ENCODE measurements around the gene TOLLIP. TPM values are rescaled to one million over a fixed set of nuclear protein-coding genes. Genes with fewer than 3 reads are reported as not detected.

Gene TOLLIP
- total and polyA plus RNA-seq, 9 of the 15 experiments (the other 6 are each of a cell fraction or from before 2014, with no cell fraction given): 0.23 to 22.8 (median 7.1) TPM

GRCh38 chr11:1263010-1263409 lies 46.4 kb downstream of the TOLLIP start:
- TF ChIP-seq NRF1 (conservative IDR thresholded peaks at IDR 0.05 in 1 of 2, IDR thresholded peaks at IDR 0.05 in 1 of 2) (0 out of 4 replicates have a peak, but pooled peaks of 1 of the 2 experiments have one; percentile 8), NR0B1 (IDR thresholded peaks at IDR 0.05; ENCODE audit: partially characterized antibody) (no peak), MEF2A (IDR thresholded peaks at IDR 0.05; ENCODE audit: control insufficient read depth, low read depth, low read length) (no peak), ESRRA (IDR thresholded peaks at IDR 0.05; ENCODE audit: borderline replicate concordance, low read depth) (no peak)
- Histone ChIP-seq H3K79me2 (ENCODE audit: control insufficient read depth, insufficient read depth, low read length) (no peaks in the 10 kb centered on the region), H3K4me2 (ENCODE audit: insufficient read depth, low read length) (peak overlapping the region; percentile 82), H3K9ac (ENCODE audit: insufficient read depth in 1 of 2, low read depth in 2 of 2, low read length in 2 of 2) (peak overlapping the region in 1 of 2 experiments; percentile 63; a peak in 2 of 4 replicates), H3K4me3 (peak overlapping the region; percentile 39; the same call in 1 of the 2 replicates), H4K20me1 (replicated peaks; ENCODE audit: control insufficient read depth, insufficient read depth, low read length) (no peaks in the 10 kb centered on the region; the same call in 1 of the 2 replicates), H3K4me1 (replicated peaks in 1 of 2; ENCODE audit: control insufficient read depth in 2 of 2, insufficient read depth in 2 of 2, low read length in 2 of 2) (peaks cover 5 to 51% of the 10 kb centered on the region in 2 experiments; a peak in 4 of 5 replicates), H3K36me3 (ENCODE audit: control insufficient read depth, insufficient read depth, low read length) (no peaks in the 10 kb centered on the region), H3K27ac (ENCODE audit: extremely low read depth, low read depth, low read length) (no peak overlapping the region), H3K9me1 (ENCODE audit: control insufficient read depth, insufficient read depth, low read length) (peaks cover 8% of the 10 kb centered on the region), H2AFZ (ENCODE audit: low read depth, low read length) (peak overlapping the region; percentile 78), H3K9me3 (replicated peaks; ENCODE audit: control insufficient read depth, insufficient read depth, low read depth, low read length) (peaks cover 3% of the 10 kb centered on the region; the same call in 1 of the 2 replicates), H3K27me3 (ENCODE audit: control insufficient read depth in 2 of 2, insufficient read depth in 2 of 2, low read length in 2 of 2) (no peaks in the 10 kb centered on the region)
- intact Hi-C loops (cut with micrococcal nuclease): no loop called here
- no peak for ATAC-seq
- CTCF ChIA-PET (ENCODE audit: low intra/inter-chr PET ratio): no interaction called here
- DNase-seq (ENCODE audit: extremely low read depth in 1 of 4, low spot score in 3 of 4): no peak
- no TSS peak for BruUV-seq (replicated peaks)
- 32% methylated on average over 6 of the region's 7 CpGs for WGBS (ENCODE audit: insufficient coverage, low coverage, missing lambda C conversion rate)
- in situ Hi-C loops (cut with MboI): no loop called here
- no peak for FAIRE-seq
- POLR2A ChIA-PET: no interaction called here

Measured in K562 (cell line).